Keratinocyte (primary cell): ENCODE data around the gene DPH6.

Experiments used
- CTCF ChIP-seq, 3 experiments: IDR thresholded peaks in 1 of 3; conservative IDR thresholded peaks in 1 of 3; optimal IDR thresholded peaks in 1 of 3; 2 replicates in 2 of 3; 3 replicates in 1 of 3; pipeline versions ENCODE3 to v1.5.1; 2011; ENCODE audit warnings: low read length in 3 of 3, mild to moderate bottlenecking in 3 of 3, moderate library complexity in 2 of 3, control low read depth in 1 of 3, inconsistent platforms in 1 of 3; ENCODE audit not compliant: insufficient read depth in 2 of 3; ENCODE audit errors: extremely low read depth in 1 of 3
- EZH2 ChIP-seq: IDR thresholded peaks from one replicate; pipeline ENCODE4 v1.6.1; 2012; ENCODE audit warnings: inconsistent platforms, mild to moderate bottlenecking, low read length, moderate library complexity

DNA sequence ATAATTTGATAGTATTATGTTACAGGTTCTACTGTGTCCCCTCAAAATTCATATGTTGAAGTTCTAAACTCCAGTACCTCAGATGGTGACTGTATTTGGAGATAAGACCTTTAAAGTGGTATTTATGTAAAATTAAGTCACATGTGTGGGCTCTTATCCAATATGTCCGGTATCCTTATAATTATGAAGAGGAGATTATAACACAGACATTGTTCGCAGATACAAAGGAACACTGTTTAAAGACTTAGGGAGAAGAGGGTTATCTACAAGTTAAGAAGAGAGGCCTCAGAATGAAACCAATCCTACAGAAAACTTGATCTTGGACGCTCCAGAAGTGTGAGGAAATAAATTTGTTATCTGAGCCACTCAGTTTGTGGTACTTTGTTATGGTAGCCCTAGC is 50.9 kb downstream of the DPH6 start:
- no peak for TF ChIP-seq CTCF (optimal IDR thresholded peaks at IDR 0.05 in 1 of 3, IDR thresholded peaks at IDR 0.05 in 1 of 3, conservative IDR thresholded peaks at IDR 0.05 in 1 of 3; ENCODE audit: extremely low read depth in 1 of 3, insufficient read depth in 2 of 3, low read length in 3 of 3)
- no peak for TF ChIP-seq EZH2
